EH (cell line): ENCODE data around the gene PGRMC2.
A peak's percentile ranks its signal among the peaks of the same experiment; 100 is the strongest.

ENCODE experiments used
- DNase-seq: peaks from one replicate; pipeline ENCODE4 v3.0.0-alpha.2; 2015; ENCODE audit warnings: low read depth

PGRMC2 gene

GRCh38 chr4:128298852-128299251, 11.2 kb upstream of the PGRMC2 start:
- no peak for DNase-seq

GRCh38 chr4:128298146-128298758, 10.6 kb upstream of the PGRMC2 start:
- DNase-seq, result no peak

DNA sequence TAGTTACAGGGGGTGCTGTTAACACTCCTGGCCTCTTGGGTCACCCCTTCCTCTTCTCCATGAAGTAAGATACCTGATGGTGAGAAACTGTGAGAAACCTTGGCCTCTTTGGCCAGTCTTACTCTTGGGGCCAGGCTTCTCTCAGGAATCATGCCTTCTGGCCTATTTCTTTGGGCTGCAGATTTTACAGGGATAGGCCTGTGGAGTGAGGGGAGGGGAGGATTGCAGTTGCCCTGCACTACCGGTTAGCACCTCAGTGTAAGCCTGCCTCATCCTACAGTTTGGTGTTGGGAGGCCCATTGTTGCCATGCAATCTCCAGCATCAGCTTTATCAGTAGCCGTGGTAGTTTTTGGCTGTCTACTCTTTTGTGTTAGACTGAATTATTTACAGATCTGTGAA, 7.6 kb upstream of the PGRMC2 start:
- DNase-seq, result no peak

- no peak for DNase-seq
Measured at GRCh38 chr4:128294464-128294863, 6.9 kb upstream of the PGRMC2 start.

- DNase-seq, result no peak
Measured at GRCh38 chr4:128292349-128292748, 4.7 kb upstream of the PGRMC2 start.

- DNase-seq, result no peak
Measured at GRCh38 chr4:128291096-128291495, 3.5 kb upstream of the PGRMC2 start.

DNA sequence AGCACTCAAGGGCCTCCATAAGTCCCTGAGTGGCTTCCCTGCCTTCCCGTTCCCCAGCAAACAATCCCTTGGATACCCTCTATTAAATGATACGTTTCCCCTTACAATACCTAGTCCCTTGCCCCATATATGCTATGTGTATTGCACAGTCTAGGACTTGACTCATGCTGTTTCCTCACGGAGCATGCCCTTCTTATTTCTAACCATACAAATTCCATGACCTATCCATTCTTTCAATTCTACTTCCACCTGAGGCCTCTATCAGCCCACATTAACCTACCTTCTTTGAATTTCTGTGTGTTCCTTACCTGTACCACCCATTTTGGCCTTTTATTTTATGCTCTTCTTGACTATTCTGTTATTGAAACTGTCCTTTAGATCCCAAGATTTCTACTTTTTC, 2.9 kb upstream of the PGRMC2 start:
- no peak for DNase-seq

GRCh38 chr4:128289523-128290158, 2.0 kb upstream of the PGRMC2 start:
- no peak for DNase-seq

- peak; percentile 34 for DNase-seq
Measured at GRCh38 chr4:128288689-128289106, 1.1 kb upstream of the PGRMC2 start.

DNA sequence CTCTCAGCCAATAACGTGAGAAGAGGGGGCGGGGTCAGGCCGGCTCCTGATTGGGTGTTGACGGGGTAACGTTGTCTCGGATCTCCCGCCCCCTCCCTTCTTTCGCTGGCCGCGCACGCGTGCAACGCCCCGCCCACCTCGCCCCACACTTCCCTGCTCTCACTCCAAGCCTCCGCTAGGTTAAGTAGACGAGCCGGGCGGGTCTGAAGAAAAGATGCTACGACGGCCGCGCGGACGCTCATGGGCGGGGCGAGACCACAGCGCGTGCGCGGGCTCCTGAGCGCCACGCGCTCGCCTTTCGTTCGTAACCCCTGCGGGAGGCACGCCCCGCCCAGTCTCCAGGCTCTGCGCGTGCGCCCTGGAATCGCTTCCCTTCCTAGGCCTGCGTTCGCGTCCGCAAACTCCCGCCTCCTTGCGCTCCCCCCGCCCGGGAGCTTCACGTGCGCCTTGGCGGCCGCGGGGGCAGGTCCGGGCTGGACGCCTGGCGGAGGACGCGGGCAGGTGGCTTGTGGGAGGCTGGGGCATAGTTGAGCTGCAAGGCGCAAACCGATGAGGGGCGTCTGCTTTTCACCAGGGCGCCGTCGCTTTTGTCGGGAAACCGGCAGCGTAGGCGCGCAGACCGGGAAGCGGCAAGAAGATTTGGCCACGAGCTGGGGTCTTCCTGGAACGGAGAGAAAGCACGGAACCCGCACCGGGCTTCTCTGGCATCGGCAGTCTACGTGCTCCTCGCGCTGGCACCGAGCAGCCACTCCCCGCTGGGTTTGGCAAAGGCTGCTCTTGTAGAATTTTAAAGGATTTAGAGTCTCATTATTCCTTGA, 467 bp upstream of the PGRMC2 start:
- peak; percentile 99 for DNase-seq

DNA sequence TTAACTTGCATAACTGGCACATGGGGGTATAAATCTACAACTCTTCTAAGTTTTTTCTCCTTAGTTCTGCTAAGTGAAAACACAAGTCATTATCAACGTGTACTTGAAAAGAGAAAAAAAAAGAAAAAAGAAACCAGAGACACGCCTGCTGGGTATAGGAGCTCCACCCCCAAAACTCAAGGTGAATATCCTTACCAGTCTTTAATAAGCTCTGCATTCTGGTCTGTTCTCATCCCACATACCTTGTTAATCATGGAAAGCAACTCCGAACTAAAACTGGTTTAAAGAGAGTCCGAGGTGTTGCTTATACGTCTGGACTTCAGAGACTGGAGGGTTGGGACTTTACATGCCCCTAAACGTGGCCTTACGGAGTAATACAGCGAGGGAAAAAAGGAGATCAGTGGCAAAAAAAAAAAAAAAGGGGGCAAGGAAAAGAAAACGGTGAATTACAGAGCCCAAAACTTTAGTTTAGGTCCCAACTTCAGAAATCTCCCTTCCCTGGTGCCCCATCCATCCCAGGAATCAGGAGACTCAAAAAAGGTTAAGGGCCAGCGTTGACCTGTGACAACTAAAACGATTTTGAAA, 1.0 kb downstream of the PGRMC2 start:
- DNase-seq, result peak; percentile 61

DNA sequence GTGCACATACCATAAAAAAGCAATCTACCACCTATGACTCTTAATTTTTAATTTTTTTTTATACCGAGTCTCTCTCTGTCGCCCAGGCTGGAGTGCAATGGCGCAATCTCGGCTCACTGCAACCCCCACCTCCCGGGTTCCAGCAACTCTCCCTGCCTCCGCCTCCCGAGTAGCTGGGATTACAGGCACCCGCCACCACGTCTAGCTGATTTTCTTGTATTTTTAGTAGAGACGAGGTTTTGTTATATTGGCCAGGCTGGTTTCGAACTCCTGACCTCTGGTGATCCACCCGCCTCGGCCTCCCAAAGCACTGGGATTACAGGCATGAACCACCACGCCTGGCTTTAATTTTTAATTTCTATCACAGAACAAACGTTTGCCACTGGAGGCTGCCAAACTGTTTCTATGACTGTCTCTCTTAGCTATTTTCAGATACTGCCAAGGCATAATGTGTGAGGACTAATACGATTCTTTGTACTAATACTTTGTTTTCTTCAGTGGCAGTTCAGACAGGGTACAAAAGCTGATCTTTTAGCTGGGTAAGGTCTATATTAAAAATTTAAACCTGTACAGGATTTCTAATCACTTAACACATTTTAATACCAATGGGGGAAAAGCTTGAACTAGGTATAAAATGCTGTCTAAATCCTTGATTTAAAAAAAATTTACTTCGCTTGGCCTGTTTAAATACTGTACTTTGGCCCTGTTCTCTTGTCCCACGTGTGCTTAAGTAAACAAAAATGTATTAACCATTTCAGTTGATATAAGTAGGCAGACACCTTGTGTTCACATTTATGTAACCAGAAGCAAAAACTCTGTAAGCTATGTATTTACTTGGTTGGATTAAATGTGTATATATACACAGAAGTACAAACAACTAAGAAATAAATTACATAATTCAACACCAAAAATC, 2.3 kb downstream of the PGRMC2 start:
- peak; percentile 63 for DNase-seq

GRCh38 chr4:128284317-128284716, 3.3 kb downstream of the PGRMC2 start:
- no peak for DNase-seq

DNA sequence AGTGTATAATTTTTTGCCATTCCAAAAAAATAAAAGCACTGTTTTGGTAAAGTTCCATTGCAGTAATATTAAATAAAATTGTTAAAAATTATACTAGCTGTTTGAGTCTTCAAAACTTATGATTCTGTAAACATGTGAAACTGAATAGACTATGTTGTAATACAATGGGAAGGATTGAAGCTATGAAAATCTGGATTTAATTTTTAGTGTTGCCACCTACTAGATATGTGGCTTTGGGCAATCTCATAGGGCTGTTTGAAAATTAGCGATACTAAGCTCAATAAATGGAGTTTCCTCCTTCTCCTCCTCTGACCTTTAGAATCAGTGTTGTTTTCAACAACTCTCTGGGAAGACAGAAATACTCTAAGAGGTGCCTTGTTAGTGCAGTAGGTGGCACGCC, 4.5 kb downstream of the PGRMC2 start:
- DNase-seq, result no peak

GRCh38 chr4:128282516-128282915, 5.1 kb downstream of the PGRMC2 start:
- no peak for DNase-seq

GRCh38 chr4:128281354-128281753, 6.3 kb downstream of the PGRMC2 start:
- no peak for DNase-seq

- no peak for DNase-seq
Measured at GRCh38 chr4:128279624-128280225, 7.9 kb downstream of the PGRMC2 start.

- DNase-seq, result no peak
Measured at GRCh38 chr4:128277856-128278255, 9.8 kb downstream of the PGRMC2 start.

- peak; percentile 79 for DNase-seq
Measured at GRCh38 chr4:128275346-128275745, 12.3 kb downstream of the PGRMC2 start.

GRCh38 chr4:128271551-128271950, 16.1 kb downstream of the PGRMC2 start:
- no peak for DNase-seq

GRCh38 chr4:128268970-128269369, 18.6 kb downstream of the PGRMC2 start:
- DNase-seq, result no peak
